K562 (cell line): ENCODE data around the gene DHX58. TPM values are rescaled to one million over a fixed set of nuclear protein-coding genes. Genes with fewer than 3 reads are reported as not detected.

Experiments
- ATF1 ChIP-seq, 2 experiments: fragments of 450-650 bp in 1 of 2; IDR thresholded peaks; 2 replicates each; pipeline ENCODE4 v1.6.1; 2016; ENCODE audit warnings: missing compliant biosample characterization in 1 of 2, missing genetic modification characterization in 1 of 2
- MCM2 ChIP-seq: fragments of 450-650 bp; IDR thresholded peaks from 2 replicates; pipeline ENCODE4 v1.6.1; 2017; ENCODE audit warnings: low read depth, mild to moderate bottlenecking
- MYNN ChIP-seq, 2 experiments: sonication (generic); formaldehyde crosslinking in 1 of 2; IDR thresholded peaks; 2 replicates each; pipeline versions ENCODE4 v1.5.0 to v1.6.1; 2016 to 2020; ENCODE audit warnings: antibody characterized with exemption in 1 of 2, missing genetic modification reagents in 1 of 2
- NFXL1 ChIP-seq: fragments of 450-650 bp; formaldehyde crosslinking; IDR thresholded peaks from 2 replicates; pipeline ENCODE4 v1.4.0; 2021; ENCODE audit warnings: mild to moderate bottlenecking
- NRF1 ChIP-seq, 2 experiments: fragments of 450-650 bp; IDR thresholded peaks in 1 of 2; conservative IDR thresholded peaks in 1 of 2; 2 replicates each; pipeline ENCODE4 v1.6.1; 2014; ENCODE audit warnings: mild to moderate bottlenecking in 2 of 2
- PTTG1 ChIP-seq: fragments of 450-650 bp; IDR thresholded peaks from 2 replicates; pipeline ENCODE4 v1.6.1; 2016; ENCODE audit warnings: low read depth, mild to moderate bottlenecking, missing genetic modification characterization, missing compliant biosample characterization
- WHSC1 ChIP-seq: IDR thresholded peaks from one replicate; pipeline ENCODE4 v1.6.1; 2012; ENCODE audit warnings: low read length, control low read depth, inconsistent platforms
- ZNF146 ChIP-seq: IDR thresholded peaks from one replicate; pipeline ENCODE4 v1.6.1; 2018; ENCODE audit warnings: missing compliant biosample characterization; ENCODE audit not compliant: unreplicated experiment
- ZNF584 ChIP-seq: fragments of 200-800 bp; sonication (Bioruptor generic); IDR thresholded peaks from 2 replicates; pipeline ENCODE4 v1.6.1; 2016; ENCODE audit warnings: low read depth, mild to moderate bottlenecking, missing genetic modification characterization, missing compliant biosample characterization
- ZNF79 ChIP-seq: fragments of 250-450 bp; sonication (Bioruptor Pico); IDR thresholded peaks from 2 replicates; pipeline ENCODE4 v1.4.0; 2020; ENCODE audit warnings: low read depth, mild to moderate bottlenecking, moderate library complexity
- polyA plus RNA-seq, 8 experiments: library from polyadenylated mRNA; depleted of rRNA in 4 of 8; stranded (reverse) in 5 of 8; unstranded in 3 of 8; fragments of >200 nt; fragmentation: Nextera tagmentation in 2 of 8; fragmentation: Illumina TruSeq in 1 of 8; extraction: Ambion mirVana in 2 of 8; extraction: Trizol in 1 of 8; gene quantifications; 2 replicates each; pipeline versions ENCODE4 v1.2.1 to v1.2.3, GENCODE V29; 2011 to 2014; ENCODE audit warnings: inconsistent platforms in 1 of 8, missing spikeins in 1 of 8
- total RNA-seq, 7 experiments: library from RNA; depleted of rRNA in 6 of 7; stranded (reverse); fragments of >200 nt in 6 of 7; fragmentation: Illumina TruSeq in 2 of 7; extraction: Trizol in 2 of 7; gene quantifications; 2 replicates each; pipeline versions ENCODE4 v1.2.1 to v1.2.3, GENCODE V29; 2011 to 2021; ENCODE audit warnings: low replicate concordance in 1 of 7
- TF ChIP-seq, protein P1 (sequence below), 2 experiments: fragments of 450-650 bp; IDR thresholded peaks; 2 replicates each; pipeline ENCODE4 v1.6.1; 2016
- TF ChIP-seq, protein P2 (sequence below): fragments of 450-650 bp; IDR thresholded peaks from 2 replicates; pipeline ENCODE4 v1.6.1; 2016; ENCODE audit warnings: antibody characterized with exemption
- TF ChIP-seq, protein P3 (sequence below): sonication (generic); formaldehyde crosslinking; IDR thresholded peaks from 2 replicates; pipeline ENCODE4 v1.8.1; 2023; ENCODE audit warnings: missing genetic modification reagents, mild to moderate bottlenecking, borderline replicate concordance
- TF ChIP-seq, protein P4 (sequence below): sonication (generic); formaldehyde crosslinking; IDR thresholded peaks from 2 replicates; pipeline ENCODE4 v1.8.0; 2022; ENCODE audit warnings: mild to moderate bottlenecking, missing genetic modification reagents, borderline replicate concordance
- TF ChIP-seq, protein P5 (sequence below): fragments of 450-650 bp; formaldehyde crosslinking; IDR thresholded peaks from 2 replicates; pipeline ENCODE4 v1.4.0; 2022; ENCODE audit warnings: mild to moderate bottlenecking, moderate library complexity

DHX58 gene
- total and polyA plus RNA-seq, 9 of the 15 experiments (the other 6 are each of a cell fraction or from before 2014, with no cell fraction given), result 0.15 to 3.0 (median 1.4) TPM

DNA sequence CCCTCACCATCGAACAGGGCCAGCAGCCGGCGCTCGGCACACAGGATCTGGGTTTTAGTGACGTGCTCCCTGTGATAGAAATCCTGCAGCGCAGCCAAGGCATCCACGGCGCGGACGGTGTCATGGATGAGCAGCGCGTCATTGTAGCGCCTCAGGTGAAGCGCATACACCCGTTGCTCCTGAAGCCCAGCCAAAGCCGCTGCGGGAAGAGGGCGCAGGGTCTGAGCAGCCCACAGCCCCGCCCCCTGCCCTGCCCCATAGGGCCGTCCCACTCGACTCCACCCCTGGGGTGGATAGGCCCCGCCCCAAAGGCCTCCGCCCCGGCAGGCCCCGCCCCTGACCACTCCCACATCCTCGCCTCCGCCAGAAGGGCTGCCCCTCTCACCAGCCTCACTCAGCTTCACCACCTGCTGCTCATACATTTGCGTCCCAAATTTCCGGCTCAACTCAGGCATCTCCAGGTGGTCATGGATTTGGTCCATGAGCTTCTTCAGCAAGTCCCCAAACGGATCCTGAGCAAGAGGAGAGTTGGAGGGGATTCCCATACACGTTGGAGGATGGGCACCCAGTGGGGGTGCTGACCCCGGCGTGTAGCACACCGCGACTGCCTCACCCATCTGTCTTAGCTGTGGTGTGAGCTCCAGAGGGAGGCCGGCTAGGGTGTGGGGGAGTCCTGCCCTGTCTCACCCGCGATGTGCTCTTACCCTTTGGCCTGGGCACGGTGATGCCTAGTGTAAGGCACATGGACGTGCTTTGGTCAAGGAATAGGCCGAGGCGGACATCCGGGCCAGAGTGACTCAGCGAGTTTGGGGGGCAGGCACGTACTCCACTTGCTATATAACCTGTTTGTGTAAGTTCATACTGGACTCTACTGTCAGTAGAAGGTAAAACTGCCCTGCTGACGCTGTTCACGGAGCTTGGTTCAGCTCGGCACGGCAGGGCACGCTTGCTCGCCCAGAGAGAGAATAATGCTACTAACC is 4.6 kb downstream of the DHX58 start (continued):
- TF ChIP-seq ZNF584 (CRISPR knock-in tag) (no peak), MCM2 (no peak), NRF1 (conservative IDR thresholded peaks at IDR 0.05 in 1 of 2, IDR thresholded peaks at IDR 0.05 in 1 of 2) (peak; percentile 33 to 49; a peak in 3 of 4 replicates), WHSC1 (no peak), ZNF146 (no peak), MYNN (IDR thresholded peaks at IDR 0.05) (no peak), MYNN (CRISPR knock-in tag; IDR thresholded peaks at IDR 0.05) (no peak), ATF1 (CRISPR knock-in tag; IDR thresholded peaks at IDR 0.05) (no peak), ATF1 (tag; IDR thresholded peaks at IDR 0.05) (no peak), PTTG1 (peak; percentile 37; the same call in 1 of the 2 replicates), NFXL1 (no peak), ZNF79 (CRISPR knock-in tag) (no peak)
- TF ChIP-seq, protein P1, sequence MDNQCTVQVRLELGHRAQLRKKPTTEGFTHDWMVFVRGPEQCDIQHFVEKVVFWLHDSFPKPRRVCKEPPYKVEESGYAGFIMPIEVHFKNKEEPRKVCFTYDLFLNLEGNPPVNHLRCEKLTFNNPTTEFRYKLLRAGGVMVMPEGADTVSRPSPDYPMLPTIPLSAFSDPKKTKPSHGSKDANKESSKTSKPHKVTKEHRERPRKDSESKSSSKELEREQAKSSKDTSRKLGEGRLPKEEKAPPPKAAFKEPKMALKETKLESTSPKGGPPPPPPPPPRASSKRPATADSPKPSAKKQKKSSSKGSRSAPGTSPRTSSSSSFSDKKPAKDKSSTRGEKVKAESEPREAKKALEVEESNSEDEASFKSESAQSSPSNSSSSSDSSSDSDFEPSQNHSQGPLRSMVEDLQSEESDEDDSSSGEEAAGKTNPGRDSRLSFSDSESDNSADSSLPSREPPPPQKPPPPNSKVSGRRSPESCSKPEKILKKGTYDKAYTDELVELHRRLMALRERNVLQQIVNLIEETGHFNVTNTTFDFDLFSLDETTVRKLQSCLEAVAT (IDR thresholded peaks at IDR 0.05), result no peak
- TF ChIP-seq, protein P2, sequence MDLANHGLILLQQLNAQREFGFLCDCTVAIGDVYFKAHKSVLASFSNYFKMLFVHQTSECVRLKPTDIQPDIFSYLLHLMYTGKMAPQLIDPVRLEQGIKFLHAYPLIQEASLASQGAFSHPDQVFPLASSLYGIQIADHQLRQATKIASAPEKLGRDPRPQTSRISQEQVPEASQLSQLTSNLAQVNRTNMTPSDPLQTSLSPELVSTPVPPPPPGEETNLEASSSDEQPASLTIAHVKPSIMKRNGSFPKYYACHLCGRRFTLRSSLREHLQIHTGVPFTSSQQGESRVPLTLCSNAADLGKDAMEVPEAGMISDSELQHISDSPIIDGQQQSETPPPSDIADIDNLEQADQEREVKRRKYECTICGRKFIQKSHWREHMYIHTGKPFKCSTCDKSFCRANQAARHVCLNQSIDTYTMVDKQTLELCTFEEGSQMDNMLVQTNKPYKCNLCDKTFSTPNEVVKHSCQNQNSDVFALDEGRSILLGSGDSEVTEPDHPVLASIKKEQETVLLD, result peak; percentile 43; the same call in 1 of the 2 replicates
- TF ChIP-seq, protein P3, sequence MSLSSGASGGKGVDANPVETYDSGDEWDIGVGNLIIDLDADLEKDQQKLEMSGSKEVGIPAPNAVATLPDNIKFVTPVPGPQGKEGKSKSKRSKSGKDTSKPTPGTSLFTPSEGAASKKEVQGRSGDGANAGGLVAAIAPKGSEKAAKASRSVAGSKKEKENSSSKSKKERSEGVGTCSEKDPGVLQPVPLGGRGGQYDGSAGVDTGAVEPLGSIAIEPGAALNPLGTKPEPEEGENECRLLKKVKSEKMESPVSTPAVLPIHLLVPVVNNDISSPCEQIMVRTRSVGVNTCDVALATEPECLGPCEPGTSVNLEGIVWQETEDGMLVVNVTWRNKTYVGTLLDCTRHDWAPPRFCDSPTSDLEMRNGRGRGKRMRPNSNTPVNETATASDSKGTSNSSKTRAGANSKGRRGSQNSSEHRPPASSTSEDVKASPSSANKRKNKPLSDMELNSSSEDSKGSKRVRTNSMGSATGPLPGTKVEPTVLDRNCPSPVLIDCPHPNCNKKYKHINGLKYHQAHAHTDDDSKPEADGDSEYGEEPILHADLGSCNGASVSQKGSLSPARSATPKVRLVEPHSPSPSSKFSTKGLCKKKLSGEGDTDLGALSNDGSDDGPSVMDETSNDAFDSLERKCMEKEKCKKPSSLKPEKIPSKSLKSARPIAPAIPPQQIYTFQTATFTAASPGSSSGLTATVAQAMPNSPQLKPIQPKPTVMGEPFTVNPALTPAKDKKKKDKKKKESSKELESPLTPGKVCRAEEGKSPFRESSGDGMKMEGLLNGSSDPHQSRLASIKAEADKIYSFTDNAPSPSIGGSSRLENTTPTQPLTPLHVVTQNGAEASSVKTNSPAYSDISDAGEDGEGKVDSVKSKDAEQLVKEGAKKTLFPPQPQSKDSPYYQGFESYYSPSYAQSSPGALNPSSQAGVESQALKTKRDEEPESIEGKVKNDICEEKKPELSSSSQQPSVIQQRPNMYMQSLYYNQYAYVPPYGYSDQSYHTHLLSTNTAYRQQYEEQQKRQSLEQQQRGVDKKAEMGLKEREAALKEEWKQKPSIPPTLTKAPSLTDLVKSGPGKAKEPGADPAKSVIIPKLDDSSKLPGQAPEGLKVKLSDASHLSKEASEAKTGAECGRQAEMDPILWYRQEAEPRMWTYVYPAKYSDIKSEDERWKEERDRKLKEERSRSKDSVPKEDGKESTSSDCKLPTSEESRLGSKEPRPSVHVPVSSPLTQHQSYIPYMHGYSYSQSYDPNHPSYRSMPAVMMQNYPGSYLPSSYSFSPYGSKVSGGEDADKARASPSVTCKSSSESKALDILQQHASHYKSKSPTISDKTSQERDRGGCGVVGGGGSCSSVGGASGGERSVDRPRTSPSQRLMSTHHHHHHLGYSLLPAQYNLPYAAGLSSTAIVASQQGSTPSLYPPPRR, result no peak
- TF ChIP-seq, protein P4, sequence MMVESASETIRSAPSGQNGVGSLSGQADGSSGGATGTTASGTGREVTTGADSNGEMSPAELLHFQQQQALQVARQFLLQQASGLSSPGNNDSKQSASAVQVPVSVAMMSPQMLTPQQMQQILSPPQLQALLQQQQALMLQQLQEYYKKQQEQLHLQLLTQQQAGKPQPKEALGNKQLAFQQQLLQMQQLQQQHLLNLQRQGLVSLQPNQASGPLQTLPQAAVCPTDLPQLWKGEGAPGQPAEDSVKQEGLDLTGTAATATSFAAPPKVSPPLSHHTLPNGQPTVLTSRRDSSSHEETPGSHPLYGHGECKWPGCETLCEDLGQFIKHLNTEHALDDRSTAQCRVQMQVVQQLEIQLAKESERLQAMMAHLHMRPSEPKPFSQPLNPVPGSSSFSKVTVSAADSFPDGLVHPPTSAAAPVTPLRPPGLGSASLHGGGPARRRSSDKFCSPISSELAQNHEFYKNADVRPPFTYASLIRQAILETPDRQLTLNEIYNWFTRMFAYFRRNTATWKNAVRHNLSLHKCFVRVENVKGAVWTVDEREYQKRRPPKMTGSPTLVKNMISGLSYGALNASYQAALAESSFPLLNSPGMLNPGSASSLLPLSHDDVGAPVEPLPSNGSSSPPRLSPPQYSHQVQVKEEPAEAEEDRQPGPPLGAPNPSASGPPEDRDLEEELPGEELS (CRISPR knock-in tag), result no peak
- TF ChIP-seq, protein P5, sequence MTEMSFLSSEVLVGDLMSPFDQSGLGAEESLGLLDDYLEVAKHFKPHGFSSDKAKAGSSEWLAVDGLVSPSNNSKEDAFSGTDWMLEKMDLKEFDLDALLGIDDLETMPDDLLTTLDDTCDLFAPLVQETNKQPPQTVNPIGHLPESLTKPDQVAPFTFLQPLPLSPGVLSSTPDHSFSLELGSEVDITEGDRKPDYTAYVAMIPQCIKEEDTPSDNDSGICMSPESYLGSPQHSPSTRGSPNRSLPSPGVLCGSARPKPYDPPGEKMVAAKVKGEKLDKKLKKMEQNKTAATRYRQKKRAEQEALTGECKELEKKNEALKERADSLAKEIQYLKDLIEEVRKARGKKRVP (CRISPR knock-in tag), result no peak
